T-cell (primary cell): Measurements from ENCODE around the gene CRTC2. TPM values are rescaled to one million over a fixed set of nuclear protein-coding genes. Genes with fewer than 3 reads are reported as not detected.

Experiments used
- ATAC-seq, 4 experiments: fragments of 200-7000 bp in 3 of 4; fragments of 150-1000 bp in 1 of 4; cut with Tn5 transposase; replicated peaks in 1 of 4; 1 replicate in 3 of 4; 2 replicates in 1 of 4; pipeline ENCODE4 v1.10.0; 2021; ENCODE audit warnings: moderate library complexity in 3 of 4, mild to moderate bottlenecking in 2 of 4, moderate number of reproducible peaks in 1 of 4
- CTCF ChIA-PET, 2 donors: fragments of 300-600 bp; sonication (Branson Sonifier 250); formaldehyde crosslinking; loops; one replicate each; lab custom pipeline; 2022; ENCODE audit warnings: antibody characterized with exemption in 2 of 2; lab: Charles Lee
- POLR2A ChIA-PET, 2 donors: fragments of 300-600 bp; sonication (Branson Sonifier 250); formaldehyde crosslinking; loops; one replicate each; lab custom pipeline; 2022; ENCODE audit warnings: antibody characterized with exemption in 2 of 2; lab: Charles Lee
- DNase-seq, 35 experiments: peaks; one replicate each; pipeline versions ENCODE4 v3.0.0 to v3.0.0-alpha.2; 2013 to 2023
- H3K27ac ChIP-seq: one replicate; pipeline ENCODE4 v1.5.1; 2013; ENCODE audit warnings: low read length
- H3K27me3 ChIP-seq, 2 experiments: replicated peaks in 1 of 2; 1 replicate in 1 of 2; 2 replicates in 1 of 2; pipeline versions ENCODE4 v1.6.1 to v1.7.0; 2013; ENCODE audit warnings: low read length in 1 of 2, mixed read lengths in 1 of 2; ENCODE audit not compliant: control insufficient read depth in 2 of 2, insufficient read depth in 2 of 2; ENCODE audit errors: extremely low read depth in 1 of 2
- H3K36me3 ChIP-seq, 2 donors: 1 replicate in 1 of 2; 2 replicates in 1 of 2; pipeline versions ENCODE4 v1.6.1 to v1.7.0; 2013; ENCODE audit warnings: low read length in 1 of 2; ENCODE audit not compliant: control insufficient read depth in 2 of 2, insufficient read depth in 1 of 2; ENCODE audit errors: extremely low read depth in 1 of 2
- H3K4me1 ChIP-seq, 2 experiments: 1 replicate in 1 of 2; 2 replicates in 1 of 2; pipeline versions ENCODE4 v1.6.1 to v1.7.0; 2013; ENCODE audit warnings: low read length in 2 of 2, mixed read lengths in 1 of 2; ENCODE audit not compliant: insufficient read depth in 2 of 2, control insufficient read depth in 1 of 2; ENCODE audit errors: extremely low read depth in 1 of 2
- H3K4me3 ChIP-seq, 2 donors: 1 replicate in 1 of 2; 2 replicates in 1 of 2; pipeline versions ENCODE4 v1.5.1 to v1.7.0; 2013; ENCODE audit warnings: mild to moderate bottlenecking in 2 of 2, low read length in 1 of 2, moderate library complexity in 1 of 2; ENCODE audit not compliant: control insufficient read depth in 1 of 2; ENCODE audit errors: extremely low read depth in 1 of 2
- H3K9me3 ChIP-seq: 2 replicates; pipeline ENCODE4 v1.7.0; 2013
- H3K27ac Mint-ChIP-seq, 2 donors: one replicate each; pipeline ENCODE4 v1.8.0; 2020 to 2021; ENCODE audit warnings: mild to moderate bottlenecking in 2 of 2, mixed read lengths in 2 of 2
- H3K27me3 Mint-ChIP-seq, 2 donors: one replicate each; pipeline ENCODE4 v1.8.0; 2021 to 2022; ENCODE audit warnings: mixed read lengths in 2 of 2
- H3K36me3 Mint-ChIP-seq: one replicate; pipeline ENCODE4 v1.8.0; 2021; ENCODE audit warnings: mixed read lengths
- H3K4me1 Mint-ChIP-seq, 3 donors: one replicate each; pipeline ENCODE4 v1.8.0; 2020 to 2022; ENCODE audit warnings: mixed read lengths in 3 of 3, mild to moderate bottlenecking in 1 of 3
- H3K4me3 Mint-ChIP-seq, 3 donors: one replicate each; pipeline ENCODE4 v1.8.0; 2020 to 2022; ENCODE audit warnings: mild to moderate bottlenecking in 3 of 3, mixed read lengths in 3 of 3, moderate library complexity in 3 of 3
- H3K9me3 Mint-ChIP-seq, 3 donors: one replicate each; pipeline ENCODE4 v1.8.0; 2020 to 2022; ENCODE audit warnings: mixed read lengths in 3 of 3
- WGBS: methylation state at CpG from one replicate; pipeline ENCODE4 v1.1.5; 2013; ENCODE audit warnings: missing lambda C conversion rate; ENCODE audit not compliant: insufficient coverage; 5-methylcytosine and 5-hydroxymethylcytosine counted together
- total RNA-seq, 35 experiments: library from RNA in 6 of 35; stranded (reverse) in 6 of 35; fragments of 120-200 nt in 1 of 35; gene quantifications; one replicate each; pipeline versions ENCODE4 v1.2.1 to v1.2.4 and lab custom pipeline; 2013 to 2026

CRTC2 gene
- total RNA-seq, 5 donors from 2014 or later (not counting 1 experiment from before 2014, with no cell fraction given): 108 to 153 (median 122) TPM

DNA sequence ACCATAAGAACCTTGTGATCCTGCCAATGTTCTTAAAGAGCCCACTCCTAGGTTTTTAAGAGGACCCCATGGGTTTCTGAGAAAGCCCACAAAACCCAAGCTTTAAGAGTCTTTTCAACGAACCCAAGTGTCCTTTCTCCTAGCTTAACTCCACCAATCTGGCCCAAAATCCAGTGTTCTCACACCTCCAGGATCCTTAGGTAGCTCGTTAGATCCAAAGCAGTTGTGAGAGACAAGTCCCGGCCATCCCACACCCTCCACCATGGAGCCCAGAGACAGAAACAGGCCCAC is 13.6 kb downstream of the CRTC2 start:
- WGBS: 0% methylated on average over 3 of the region's 3 CpGs
- Mint-ChIP-seq H3K4me1 (peaks cover 35 to 50% (median 36%) of the 10 kb centered on the region in 3 donors), H3K36me3 (peaks cover 21% of the 10 kb centered on the region), H3K27me3 (no peaks in the 10 kb centered on the region), H3K9me3 (no peaks in the 10 kb centered on the region), H3K4me3 (peak overlapping the region; percentile 91 to 94 (median 92)), H3K27ac (peak overlapping the region; percentile 90 to 96)
- Histone ChIP-seq H3K4me1 (peaks cover 9 to 50% of the 10 kb centered on the region in 2 experiments), H3K36me3 (peaks cover 13 to 67% of the 10 kb centered on the region in 2 donors), H3K4me3 (peak overlapping the region; percentile 70 to 83), H3K27ac (peak overlapping the region; percentile 84), H3K27me3 (no peaks in the 10 kb centered on the region), H3K9me3 (no peaks in the 10 kb centered on the region)
- ChIA-PET POLR2A (interaction anchor here (0.6 to 2.6 kb wide), 9 partner anchors 13 to 208 kb away, joined by 3 to 8 read pairs (median 3); partner anchors contain the start of genes CRTC2 (in 1 of the 2) and GATAD2B (in 1 of the 2)), CTCF (interaction anchor here in 1 of 2 donors (1.1 to 4.3 kb wide), 8 partner anchors 14 to 140 kb away, joined by 4 to 25 read pairs (median 7); partner anchors contain the start of genes CREB3L4, CRTC2, GATAD2B and JTB)
- DNase-seq (no peak), ATAC-seq (no peak)

DNA sequence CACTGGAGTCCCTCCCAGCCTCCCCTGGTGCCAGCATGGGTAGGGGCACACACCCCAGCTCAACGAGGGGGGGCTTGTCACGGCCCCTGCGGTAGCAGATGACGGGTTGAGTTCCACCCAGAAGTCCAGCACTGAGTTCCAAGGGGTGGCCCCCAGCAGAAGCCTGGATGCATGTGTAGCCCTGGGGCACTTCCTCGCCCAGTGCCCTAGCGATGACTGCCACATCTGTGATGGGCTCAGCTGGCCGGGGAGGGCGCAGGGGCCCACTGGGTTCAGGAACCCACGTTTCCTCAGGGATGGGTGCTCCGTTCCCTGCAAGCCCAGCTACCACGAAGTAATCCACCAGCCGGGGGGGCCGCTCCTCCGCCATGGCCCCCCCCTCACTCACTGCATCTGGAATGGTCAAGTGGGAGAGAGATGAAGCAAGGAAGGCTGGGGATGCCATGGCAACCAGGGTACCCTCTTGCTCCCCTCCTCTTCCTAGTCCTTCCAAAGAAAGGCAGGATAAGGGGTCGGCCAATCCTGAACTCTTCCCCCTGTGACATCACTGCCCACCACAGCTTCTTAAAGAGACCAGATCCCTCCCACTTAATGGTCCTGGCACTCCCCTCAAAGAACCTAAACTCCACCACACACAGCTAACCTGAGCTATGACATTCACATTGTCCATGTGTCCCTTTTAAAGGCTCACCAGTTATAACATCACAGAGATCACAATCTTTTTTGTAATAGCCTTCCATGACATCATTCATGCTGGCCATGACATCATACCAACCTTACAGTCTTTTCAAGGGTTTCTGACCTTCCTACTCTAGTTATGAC is 14.2 kb downstream of the CRTC2 start:
- peak overlapping the region; percentile 91 to 94 (median 92) for H3K4me3 Mint-ChIP-seq
- POLR2A ChIA-PET: interaction anchor here (0.6 to 2.6 kb wide), 9 partner anchors 14 to 441 kb away, joined by 3 to 8 read pairs (median 3); partner anchors contain the start of gene GATAD2B (in 1 of the 2)
- Histone ChIP-seq H3K4me1 (peaks cover 9 to 50% of the 10 kb centered on the region in 2 experiments), H3K36me3 (peaks cover 14 to 68% of the 10 kb centered on the region in 2 donors), H3K27me3 (no peaks in the 10 kb centered on the region), H3K9me3 (no peaks in the 10 kb centered on the region), H3K4me3 (peak overlapping the region; percentile 70 to 83), H3K27ac (peak overlapping the region; percentile 84)
- no peak for ATAC-seq
- peaks cover 27% of the 10 kb centered on the region for H3K36me3 Mint-ChIP-seq
- H3K9me3 Mint-ChIP-seq: no peaks in the 10 kb centered on the region
- CTCF ChIA-PET: interaction anchor here (0.6 to 4.3 kb wide), 11 partner anchors 15 to 214 kb away, joined by 3 to 25 read pairs (median 6); partner anchors contain the start of genes CREB3L4 (in 1 of the 2), CRTC2 (in 1 of the 2), GATAD2B (in 1 of the 2) and JTB (in 1 of the 2)
- 95% methylated on average over 6 of the region's 15 CpGs for WGBS
- H3K27me3 Mint-ChIP-seq: no peaks in the 10 kb centered on the region
- peaks cover 35 to 53% (median 38%) of the 10 kb centered on the region in 3 donors for H3K4me1 Mint-ChIP-seq
- DNase-seq: peak in 1 of 35 experiments; percentile 40
- H3K27ac Mint-ChIP-seq: peak overlapping the region; percentile 90 to 96

DNA sequence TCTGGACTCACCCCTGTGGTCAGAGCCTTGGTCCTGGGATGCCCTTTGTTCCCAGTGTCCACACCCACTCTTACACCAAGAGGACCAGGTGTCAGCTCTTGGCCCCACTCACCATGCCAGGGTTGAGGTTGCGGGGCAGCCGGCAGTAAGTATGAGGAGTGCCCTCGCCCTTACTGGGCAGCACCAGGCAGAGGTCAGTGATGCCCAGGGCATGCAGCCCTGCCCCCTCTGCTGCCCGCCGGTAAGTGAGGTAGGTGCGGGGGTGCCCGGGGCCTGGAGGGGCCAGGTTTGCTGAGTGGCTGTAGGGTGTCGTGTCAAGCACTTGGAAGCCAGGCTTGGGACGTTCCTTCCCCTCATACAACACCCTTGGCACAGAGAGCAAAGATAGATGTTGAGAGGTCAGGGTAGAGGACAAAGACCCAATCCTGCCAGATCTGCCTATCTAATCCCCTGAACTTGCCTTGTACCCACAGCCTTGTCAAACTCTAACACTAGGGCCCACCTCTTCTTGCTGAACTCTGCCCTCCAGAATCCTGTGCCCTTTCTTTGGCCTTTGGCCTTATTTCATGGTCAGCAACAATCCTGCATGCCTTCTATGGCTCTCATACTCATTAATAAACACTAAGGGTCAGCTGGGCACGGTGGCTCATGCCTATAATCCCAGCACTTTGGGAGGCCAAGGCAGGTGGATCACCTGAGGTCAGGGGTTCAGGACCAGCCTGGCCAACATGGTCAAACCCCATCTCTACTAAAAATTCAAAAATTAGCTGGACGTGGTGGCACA is 15.5 kb downstream of the CRTC2 start:
- ChIA-PET POLR2A (interaction anchor here (0.5 to 1.1 kb wide), 5 partner anchors 19 to 106 kb away, joined by 3 to 13 read pairs (median 6); no protein-coding TSS in a partner anchor), CTCF (interaction anchor here (0.7 to 4.3 kb wide), 2 partner anchors 19 to 22 kb away, joined by 3 to 25 read pairs; partner anchors contain the start of gene GATAD2B (in 1 of the 2))
- peak overlapping the region; percentile 45 for H3K27ac ChIP-seq
- no peaks in the 10 kb centered on the region for H3K27me3 Mint-ChIP-seq
- peak overlapping the region; percentile 52 to 66 for H3K27ac Mint-ChIP-seq
- peak overlapping the region in 1 of 3 donors; percentile 91 for H3K4me3 Mint-ChIP-seq
- H3K27me3 ChIP-seq: no peaks in the 10 kb centered on the region
- H3K4me3 ChIP-seq: no peak overlapping the region
- H3K4me1 ChIP-seq: peaks cover 9 to 50% of the 10 kb centered on the region in 2 experiments
- H3K4me1 Mint-ChIP-seq: peaks cover 35 to 54% (median 39%) of the 10 kb centered on the region in 3 donors
- peaks cover 11 to 63% of the 10 kb centered on the region in 2 donors for H3K36me3 ChIP-seq
- H3K9me3 ChIP-seq: no peaks in the 10 kb centered on the region
- ATAC-seq: no peak
- WGBS: 100% methylated on average over 4 of the region's 11 CpGs
- no peak for DNase-seq
- H3K36me3 Mint-ChIP-seq: peaks cover 27% of the 10 kb centered on the region
- H3K9me3 Mint-ChIP-seq: no peaks in the 10 kb centered on the region

DNA sequence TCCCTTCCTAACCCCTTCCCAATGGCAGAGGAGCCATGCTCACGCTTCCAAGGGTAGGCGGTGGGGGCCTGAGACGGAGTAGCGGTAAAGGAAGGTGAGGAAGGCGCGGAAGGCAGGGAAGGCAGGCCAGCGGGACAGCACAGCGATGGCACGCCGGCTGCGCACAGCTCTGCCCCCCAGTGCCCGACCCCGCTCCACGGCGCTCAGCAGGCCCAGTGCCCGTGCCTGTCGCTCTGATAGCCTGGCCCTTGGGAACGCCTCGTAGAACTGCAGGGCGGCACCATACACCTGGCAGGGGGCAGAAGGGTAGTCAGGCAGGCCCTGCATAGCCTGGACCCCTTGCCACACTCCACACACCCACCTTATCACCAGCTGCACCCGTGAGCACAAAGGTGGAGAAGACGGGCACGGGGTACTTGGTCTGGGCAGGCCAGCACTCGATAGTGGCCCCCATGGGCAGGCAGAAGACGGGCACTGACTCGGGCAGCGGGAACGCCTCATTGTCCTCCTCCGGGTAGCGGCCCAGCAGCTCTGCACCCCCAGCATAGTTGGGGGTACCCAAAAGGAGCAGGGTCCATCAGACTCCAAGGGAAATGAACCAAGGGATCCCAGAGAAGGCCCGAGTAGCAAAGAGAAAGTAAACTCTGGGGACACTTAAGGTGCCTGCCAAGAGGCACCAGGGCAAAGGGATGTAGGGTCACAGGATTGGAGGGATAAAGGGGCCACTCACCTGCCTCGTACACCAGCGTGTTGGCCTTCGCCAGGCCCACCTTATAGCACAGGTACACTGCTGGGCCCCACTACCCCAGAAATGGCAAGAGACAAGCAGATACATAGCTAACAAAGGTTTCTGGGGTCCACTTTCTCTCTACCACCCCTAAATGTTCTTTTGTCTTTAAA is 16.3 kb downstream of the CRTC2 start:
- POLR2A ChIA-PET: interaction anchor here (0.6 to 1.1 kb wide), 3 partner anchors 21 to 105 kb away, joined by 3 to 6 read pairs (median 3); no protein-coding TSS in a partner anchor
- H3K27ac ChIP-seq: no peak overlapping the region

DNA sequence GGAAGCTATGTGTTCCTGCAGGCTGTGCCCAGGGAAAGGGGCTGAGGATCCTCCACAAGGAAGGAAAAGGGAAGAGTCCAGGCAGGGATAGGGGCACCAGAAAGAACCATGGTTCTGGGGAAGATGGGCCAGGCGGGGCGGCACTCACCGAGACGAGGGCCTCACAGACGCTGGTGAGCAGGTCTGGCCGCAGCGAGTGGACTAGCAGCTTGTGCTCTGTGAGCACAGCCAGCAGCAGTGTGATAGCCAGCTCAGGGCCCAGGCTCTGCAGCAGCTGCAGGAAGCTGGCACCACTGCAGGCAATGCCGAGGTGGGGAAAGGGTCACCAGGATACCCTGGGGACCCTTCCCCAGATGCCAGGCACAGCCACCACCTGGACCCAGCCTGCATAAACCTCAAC is 17.7 kb downstream of the CRTC2 start:
- Histone ChIP-seq H3K36me3 (peaks cover 28 to 77% of the 10 kb centered on the region in 2 donors), H3K9me3 (no peaks in the 10 kb centered on the region), H3K4me1 (peaks cover 9 to 48% of the 10 kb centered on the region in 2 experiments), H3K27me3 (no peaks in the 10 kb centered on the region), H3K4me3 (no peak overlapping the region), H3K27ac (no peak overlapping the region)
- WGBS: 98% methylated on average over 8 of the region's 8 CpGs
- H3K9me3 Mint-ChIP-seq: no peaks in the 10 kb centered on the region
- POLR2A ChIA-PET: no interaction called here
- H3K4me1 Mint-ChIP-seq: peaks cover 31 to 48% (median 44%) of the 10 kb centered on the region in 3 donors
- CTCF ChIA-PET: no interaction called here
- no peak overlapping the region for H3K4me3 Mint-ChIP-seq
- ATAC-seq: no peak
- no peaks in the 10 kb centered on the region for H3K27me3 Mint-ChIP-seq
- peaks cover 45% of the 10 kb centered on the region for H3K36me3 Mint-ChIP-seq
- H3K27ac Mint-ChIP-seq: no peak overlapping the region
- DNase-seq: no peak

More for the DNA sequence above, 16.3 kb downstream of the CRTC2 start:
- Mint-ChIP-seq H3K36me3 (peaks cover 34% of the 10 kb centered on the region), H3K9me3 (no peaks in the 10 kb centered on the region), H3K27me3 (no peaks in the 10 kb centered on the region), H3K27ac (peak overlapping the region in 1 of 2 donors; percentile 52), H3K4me1 (peaks cover 35 to 53% (median 39%) of the 10 kb centered on the region in 3 donors), H3K4me3 (no peak overlapping the region)
- peaks cover 19 to 64% of the 10 kb centered on the region in 2 donors for H3K36me3 ChIP-seq
- H3K4me3 ChIP-seq: no peak overlapping the region
- ATAC-seq: no peak
- 98% methylated on average over 27 of the region's 34 CpGs for WGBS
- no peaks in the 10 kb centered on the region for H3K27me3 ChIP-seq
- CTCF ChIA-PET: no interaction called here
- H3K4me1 ChIP-seq: peaks cover 9 to 51% of the 10 kb centered on the region in 2 experiments
- no peaks in the 10 kb centered on the region for H3K9me3 ChIP-seq
- no peak for DNase-seq
